Measurements from ENCODE around the gene PRRC2C.
"Not testable (repeated sequence)": the region's sequence is repeated elsewhere in the genome, so short reads cannot be mapped to it uniquely, and the experiment has no call there.

The PRRC2C gene

GRCh38 chr1:171485375-171486047, at the start of gene PRRC2C:
Gene PRRC2C, plus strand, starts transcription at chr1:171485530. Its CDS starts 26,559 bp downstream, at chr1:171512089.
- Mint-ChIP-seq H3K9me3 (no peaks in the 10 kb centered on the region), H3K27me3 (no peaks in the 10 kb centered on the region), H3K4me1 (peaks cover 35% of the 10 kb centered on the region), H3K27ac (peak within 1 kb of the TSS; percentile 100), H3K36me3 (peaks cover 8% of the 10 kb centered on the region), H3K4me3 (peak within 1 kb of the TSS; percentile 99)
- ATAC-seq (ENCODE audit: low read depth) = peak; percentile 81
- peak; percentile 85 to 92 for DNase-seq (ENCODE audit: low spot score in 2 of 2)

- ATAC-seq (ENCODE audit: low read depth) = no peak
- no peaks in the 10 kb centered on the region for H3K4me1 Mint-ChIP-seq
- no peak overlapping the region for H3K4me3 Mint-ChIP-seq
- no peaks in the 10 kb centered on the region for H3K36me3 Mint-ChIP-seq
- no peak overlapping the region for H3K27ac Mint-ChIP-seq
- H3K9me3 Mint-ChIP-seq = no peaks in the 10 kb centered on the region
- no peak for DNase-seq (ENCODE audit: low spot score in 2 of 2)
- peaks cover 6% of the 10 kb centered on the region for H3K27me3 Mint-ChIP-seq
Measured at GRCh38 chr1:171438441-171438840, 46.9 kb upstream of the PRRC2C start.

DNA sequence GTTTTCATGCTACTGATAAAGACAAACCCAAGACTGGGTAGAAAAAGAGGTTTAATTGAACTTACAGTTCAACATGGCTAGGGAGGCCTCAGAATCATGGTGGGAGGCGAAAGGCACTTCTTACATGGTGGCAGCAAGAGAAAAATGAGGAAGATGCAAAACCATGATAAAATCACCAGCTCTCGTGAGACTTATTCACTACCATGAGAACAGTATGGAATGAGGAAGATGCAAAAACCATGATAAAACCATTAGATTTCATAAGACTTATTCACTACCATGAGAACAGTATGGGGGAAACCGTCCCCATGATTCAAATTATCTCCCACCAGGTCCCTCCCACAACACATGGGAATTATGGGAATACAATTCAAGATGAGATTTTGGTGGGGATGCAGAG, 45.1 kb upstream of the PRRC2C start:
- DNase-seq (ENCODE audit: low spot score in 2 of 2) = not testable (repeated sequence)

GRCh38 chr1:171441278-171441895, 43.9 kb upstream of the PRRC2C start:
- not testable (repeated sequence) for H3K4me1 Mint-ChIP-seq; H3K4me3 Mint-ChIP-seq; H3K27ac Mint-ChIP-seq; H3K27me3 Mint-ChIP-seq; H3K9me3 Mint-ChIP-seq; H3K36me3 Mint-ChIP-seq; ATAC-seq (ENCODE audit: low read depth); DNase-seq (ENCODE audit: low spot score in 2 of 2)

More for the DNA sequence above, 45.1 kb upstream of the PRRC2C start:
- H3K9me3 Mint-ChIP-seq; H3K4me3 Mint-ChIP-seq; ATAC-seq (ENCODE audit: low read depth); H3K36me3 Mint-ChIP-seq; H3K4me1 Mint-ChIP-seq; H3K27ac Mint-ChIP-seq; H3K27me3 Mint-ChIP-seq: not testable (repeated sequence)

GRCh38 chr1:171446386-171446785, 38.9 kb upstream of the PRRC2C start:
- H3K36me3 Mint-ChIP-seq = no peaks in the 10 kb centered on the region
- H3K27me3 Mint-ChIP-seq = no peaks in the 10 kb centered on the region
- no peaks in the 10 kb centered on the region for H3K9me3 Mint-ChIP-seq
- H3K4me3 Mint-ChIP-seq = no peak overlapping the region
- no peaks in the 10 kb centered on the region for H3K4me1 Mint-ChIP-seq
- ATAC-seq (ENCODE audit: low read depth) = no peak
- H3K27ac Mint-ChIP-seq = no peak overlapping the region
- DNase-seq (ENCODE audit: low spot score in 2 of 2) = no peak

DNA sequence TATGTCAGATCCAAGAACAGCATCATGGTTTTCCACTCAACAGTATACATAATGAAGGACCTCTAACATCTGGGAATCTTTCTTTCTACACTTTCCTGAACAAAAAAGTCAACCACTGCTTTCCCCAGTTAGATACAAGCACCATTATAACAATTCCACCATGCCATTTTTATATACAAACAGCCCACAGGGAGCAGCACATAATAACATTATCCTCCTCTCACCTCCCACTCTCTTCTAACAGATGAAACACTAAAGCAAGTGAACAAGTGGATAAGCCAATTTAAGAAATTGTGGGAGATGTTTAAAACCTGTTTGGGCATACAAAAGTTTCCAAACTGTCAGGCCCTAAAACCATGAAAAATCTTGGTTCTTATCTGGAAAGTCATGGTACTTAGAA, 29.4 kb upstream of the PRRC2C start:
- peaks cover 2% of the 10 kb centered on the region for H3K36me3 Mint-ChIP-seq
- DNase-seq (ENCODE audit: low spot score in 2 of 2) (no peak), ATAC-seq (ENCODE audit: low read depth) (no peak)
- H3K27me3 Mint-ChIP-seq = peaks cover 9% of the 10 kb centered on the region
- H3K4me1 Mint-ChIP-seq = no peaks in the 10 kb centered on the region
- H3K4me3 Mint-ChIP-seq = no peak overlapping the region
- no peak overlapping the region for H3K27ac Mint-ChIP-seq
- peaks cover 4% of the 10 kb centered on the region for H3K9me3 Mint-ChIP-seq

GRCh38 chr1:171457412-171457811, 27.9 kb upstream of the PRRC2C start:
- Mint-ChIP-seq H3K4me1 (no peaks in the 10 kb centered on the region), H3K27me3 (peaks cover 6% of the 10 kb centered on the region), H3K27ac (no peak overlapping the region), H3K9me3 (peaks cover 5% of the 10 kb centered on the region), H3K4me3 (no peak overlapping the region), H3K36me3 (peaks cover 2% of the 10 kb centered on the region)
- DNase-seq (ENCODE audit: low spot score in 2 of 2) (no peak), ATAC-seq (ENCODE audit: low read depth) (no peak)

DNA sequence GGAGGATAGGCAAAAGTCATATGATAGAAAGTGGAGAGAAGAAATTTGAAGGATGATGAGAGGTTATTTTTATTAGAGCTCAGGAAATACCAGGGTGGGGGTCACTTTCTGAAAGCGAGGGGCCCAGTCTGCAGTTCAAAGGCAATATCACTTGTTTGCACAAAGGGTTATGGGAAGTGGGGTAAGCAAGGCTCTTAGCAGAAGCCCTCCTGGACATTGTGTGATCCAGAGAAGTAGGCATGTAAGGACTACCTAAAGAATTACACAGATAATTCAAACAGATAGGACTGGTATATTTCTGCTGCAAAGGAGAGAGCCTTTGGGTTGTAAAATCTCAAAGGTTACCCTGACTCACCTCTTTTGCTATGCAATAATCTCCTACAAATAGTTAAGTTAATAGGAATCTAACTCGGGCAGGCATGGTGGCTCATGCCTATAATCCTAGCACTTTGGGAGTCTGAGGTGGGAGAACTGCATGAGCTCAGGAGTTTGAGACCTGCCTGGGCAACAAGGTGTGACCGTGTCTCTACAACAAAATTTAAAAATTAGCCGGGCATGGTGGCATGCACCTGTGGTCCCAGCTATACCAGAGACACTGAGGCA, 25.2 kb upstream of the PRRC2C start:
- Mint-ChIP-seq H3K4me1 (no peaks in the 10 kb centered on the region), H3K27me3 (peaks cover 3% of the 10 kb centered on the region), H3K4me3 (no peak overlapping the region), H3K27ac (no peak overlapping the region), H3K9me3 (peaks cover 1% of the 10 kb centered on the region), H3K36me3 (no peaks in the 10 kb centered on the region)
- DNase-seq (ENCODE audit: low spot score in 2 of 2) (no peak), ATAC-seq (ENCODE audit: low read depth) (no peak)

DNA sequence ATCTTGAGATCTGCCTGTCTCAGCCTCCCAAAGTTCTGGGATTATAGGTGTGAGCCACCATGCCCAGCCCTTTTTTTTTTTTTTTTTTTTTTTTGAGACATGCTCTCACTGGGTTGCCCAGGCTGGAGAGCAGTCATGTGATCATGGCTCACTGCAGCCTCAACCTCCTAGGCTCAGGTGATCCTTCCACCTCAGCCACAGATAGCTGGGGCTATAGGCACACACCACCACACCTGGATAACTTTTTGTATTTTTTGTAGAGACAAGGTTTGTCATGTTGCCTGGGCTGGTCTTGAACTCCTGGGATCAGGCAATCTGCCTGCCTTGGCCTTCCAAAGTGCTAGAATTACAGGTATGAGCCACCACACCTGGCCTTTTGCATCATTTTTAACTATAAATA, 17.7 kb upstream of the PRRC2C start:
- no peaks in the 10 kb centered on the region for H3K27me3 Mint-ChIP-seq
- H3K27ac Mint-ChIP-seq = no peak overlapping the region
- no peaks in the 10 kb centered on the region for H3K36me3 Mint-ChIP-seq
- ATAC-seq (ENCODE audit: low read depth) = no peak
- DNase-seq (ENCODE audit: low spot score in 2 of 2) = no peak
- no peaks in the 10 kb centered on the region for H3K9me3 Mint-ChIP-seq
- H3K4me1 Mint-ChIP-seq = no peaks in the 10 kb centered on the region
- H3K4me3 Mint-ChIP-seq = no peak overlapping the region

DNA sequence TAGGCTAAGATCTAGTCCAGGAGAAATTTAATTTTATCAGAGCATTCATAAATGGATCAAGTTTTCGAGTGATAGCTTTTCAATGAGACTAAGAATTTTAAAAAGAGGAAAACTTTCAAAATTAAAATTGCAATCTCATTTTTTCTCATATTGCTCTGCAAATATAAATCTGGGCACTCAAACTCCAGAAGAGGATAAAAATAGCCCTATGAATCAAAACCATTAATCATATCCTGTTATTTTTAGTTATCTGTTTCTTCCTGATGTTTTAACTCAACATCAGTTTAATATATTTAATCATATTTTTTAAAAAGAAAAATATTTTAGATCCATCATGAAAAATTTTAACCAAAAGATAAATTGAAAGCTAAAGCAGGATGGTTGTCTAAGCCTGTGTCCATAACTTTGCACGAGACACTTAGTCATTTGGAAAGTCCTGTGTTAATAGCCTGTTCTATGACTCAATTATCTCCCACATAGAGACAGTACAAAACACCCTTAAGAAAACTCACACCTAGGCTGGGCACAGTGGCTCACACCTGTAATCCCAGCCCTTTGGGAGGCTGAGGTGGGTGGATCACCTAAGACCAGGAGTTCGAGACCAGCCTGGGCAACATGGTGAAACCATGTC, 17.1 kb upstream of the PRRC2C start:
- H3K4me1 Mint-ChIP-seq = no peaks in the 10 kb centered on the region
- peaks cover 4% of the 10 kb centered on the region for H3K9me3 Mint-ChIP-seq
- no peak for ATAC-seq (ENCODE audit: low read depth)
- no peaks in the 10 kb centered on the region for H3K36me3 Mint-ChIP-seq
- H3K27me3 Mint-ChIP-seq = no peaks in the 10 kb centered on the region
- DNase-seq (ENCODE audit: low spot score in 2 of 2) = no peak
- H3K27ac Mint-ChIP-seq = no peak overlapping the region
- no peak overlapping the region for H3K4me3 Mint-ChIP-seq

DNA sequence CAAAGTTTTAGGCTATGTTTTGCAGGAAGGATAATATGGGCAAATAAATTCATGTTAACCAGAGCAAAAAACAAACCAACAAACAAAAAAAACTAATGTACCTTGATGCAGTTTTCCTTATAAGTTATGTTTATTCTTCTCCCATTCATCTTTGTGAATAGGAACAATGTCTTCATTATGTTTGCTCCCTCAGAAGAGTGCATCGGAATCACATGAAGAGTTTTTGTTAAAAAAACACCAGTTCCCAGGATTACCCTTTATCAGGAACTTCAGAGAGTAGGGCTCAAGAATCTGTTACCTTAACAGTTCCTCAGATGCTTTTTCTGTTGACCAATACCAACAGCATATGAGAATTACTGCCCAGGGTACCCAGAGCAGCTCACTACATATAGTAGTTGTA, 14.6 kb upstream of the PRRC2C start:
- H3K4me1 Mint-ChIP-seq = no peaks in the 10 kb centered on the region

GRCh38 chr1:171472183-171472647, 13.1 kb upstream of the PRRC2C start:
- ATAC-seq (ENCODE audit: low read depth) = no peak
- peaks cover 3% of the 10 kb centered on the region for H3K27me3 Mint-ChIP-seq
- H3K4me1 Mint-ChIP-seq = no peaks in the 10 kb centered on the region
- H3K9me3 Mint-ChIP-seq = peaks cover 4% of the 10 kb centered on the region
- H3K36me3 Mint-ChIP-seq = no peaks in the 10 kb centered on the region
- no peak overlapping the region for H3K27ac Mint-ChIP-seq
- H3K4me3 Mint-ChIP-seq = no peak overlapping the region
- DNase-seq (ENCODE audit: low spot score in 2 of 2) = no peak

More for the DNA sequence above, 14.6 kb upstream of the PRRC2C start:
- H3K27ac Mint-ChIP-seq = no peak overlapping the region
- H3K36me3 Mint-ChIP-seq = no peaks in the 10 kb centered on the region
- DNase-seq (ENCODE audit: low spot score in 2 of 2) (no peak), ATAC-seq (ENCODE audit: low read depth) (no peak)
- peaks cover 1% of the 10 kb centered on the region for H3K27me3 Mint-ChIP-seq
- H3K4me3 Mint-ChIP-seq = no peak overlapping the region
- peaks cover 4% of the 10 kb centered on the region for H3K9me3 Mint-ChIP-seq

- H3K4me3 Mint-ChIP-seq = no peak overlapping the region
- DNase-seq (ENCODE audit: low spot score in 2 of 2) (no peak), ATAC-seq (ENCODE audit: low read depth) (no peak)
- peaks cover 3% of the 10 kb centered on the region for H3K27me3 Mint-ChIP-seq
- peaks cover 4% of the 10 kb centered on the region for H3K9me3 Mint-ChIP-seq
- no peaks in the 10 kb centered on the region for H3K36me3 Mint-ChIP-seq
- H3K4me1 Mint-ChIP-seq = no peaks in the 10 kb centered on the region
- H3K27ac Mint-ChIP-seq = no peak overlapping the region
Measured at GRCh38 chr1:171476829-171477228, 8.5 kb upstream of the PRRC2C start.

DNA sequence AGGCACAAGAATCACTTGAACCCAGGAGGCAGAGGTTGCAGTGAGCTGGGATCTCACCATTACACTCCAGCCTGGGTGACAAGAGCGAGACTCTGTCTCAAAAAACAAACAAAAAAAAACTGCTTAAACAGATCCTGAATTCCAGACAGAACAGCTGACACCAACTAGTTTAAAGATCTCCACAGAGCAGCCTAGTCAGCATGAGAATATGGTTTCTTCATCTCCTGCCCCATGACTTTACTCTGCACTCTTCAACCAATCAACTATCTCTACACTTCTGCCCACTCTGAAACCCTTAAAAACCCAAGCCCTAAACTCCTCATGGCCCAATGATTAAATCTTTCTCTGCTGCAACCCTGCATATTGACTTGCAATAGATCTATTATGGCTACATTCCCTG, 7.5 kb upstream of the PRRC2C start:
- no peaks in the 10 kb centered on the region for H3K4me1 Mint-ChIP-seq
- peaks cover 3% of the 10 kb centered on the region for H3K27me3 Mint-ChIP-seq
- no peak overlapping the region for H3K27ac Mint-ChIP-seq
- no peak for DNase-seq (ENCODE audit: low spot score in 2 of 2)
- no peak for ATAC-seq (ENCODE audit: low read depth)
- peaks cover 4% of the 10 kb centered on the region for H3K9me3 Mint-ChIP-seq
- no peaks in the 10 kb centered on the region for H3K36me3 Mint-ChIP-seq
- H3K4me3 Mint-ChIP-seq = no peak overlapping the region
